GM12891 (cell line): ENCODE results near the gene CENPVL1.

Experiments used
- POLR2A ChIP-seq: IDR thresholded peaks from 2 replicates; pipeline ENCODE4 v1.6.1; 2011; ENCODE audit warnings: low read depth, low read length, control low read depth
- POLR2AphosphoS5 ChIP-seq: IDR thresholded peaks from 2 replicates; pipeline ENCODE4 v1.6.1; 2011; ENCODE audit warnings: low read depth, low read length, control low read depth
- POU2F2 ChIP-seq: IDR thresholded peaks from 2 replicates; pipeline ENCODE4 v1.6.1; 2011; ENCODE audit warnings: low read depth, mild to moderate bottlenecking, control low read depth, low read length, moderate library complexity
- SPI1 ChIP-seq: IDR thresholded peaks from 2 replicates; pipeline ENCODE4 v1.6.1; 2011; ENCODE audit warnings: low read depth, low read length, control low read depth
- TAF1 ChIP-seq: IDR thresholded peaks from 2 replicates; pipeline ENCODE4 v1.6.1; 2011; ENCODE audit warnings: low read depth, low read length, control low read depth

DNA sequence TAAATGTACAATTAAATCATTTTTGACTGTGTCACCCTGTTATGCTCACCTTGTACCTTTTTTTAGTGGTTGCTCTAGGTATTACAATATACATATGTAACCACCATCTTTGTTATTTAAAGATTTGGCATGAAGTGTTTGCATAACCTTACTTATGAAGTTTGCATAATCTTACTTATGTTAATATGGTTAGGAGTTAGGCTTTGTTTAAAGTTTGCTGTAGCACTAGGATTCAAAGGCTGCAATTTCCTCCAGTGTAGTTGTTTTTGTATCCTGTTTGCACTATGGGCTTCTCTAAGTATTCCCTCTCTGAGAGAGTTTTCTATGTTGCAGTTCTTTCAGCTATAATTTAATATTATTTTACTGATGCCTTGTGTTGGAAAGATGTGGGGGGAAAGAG, 17.9 kb downstream of the CENPVL1 start:
- no peak for TF ChIP-seq POLR2A
- no peak for TF ChIP-seq SPI1
- no peak for TF ChIP-seq POLR2AphosphoS5
- no peak for TF ChIP-seq TAF1
- TF ChIP-seq POU2F2 = no peak
